GM18519 (cell line): ENCODE measurements around the gene ABCC3.
"Not testable (repeated sequence)": the region's sequence is repeated elsewhere in the genome, so short reads cannot be mapped to it uniquely, and the experiment has no call there.

Experiments
- ATAC-seq: cut with Tn5 transposase; IDR thresholded peaks from one replicate; pipeline ENCODE4 v1.9.1; 2021; ENCODE audit warnings: mild to moderate bottlenecking, moderate library complexity; ENCODE audit not compliant: unreplicated experiment, low FRiP score

The ABCC3 gene

GRCh38 chr17:50663812-50664374 lies 29.2 kb downstream of the ABCC3 start:
- ATAC-seq: no peak

- ATAC-seq: no peak
Measured at GRCh38 chr17:50664788-50665458, 30.2 kb downstream of the ABCC3 start.

GRCh38 chr17:50665838-50666237 lies 31.2 kb downstream of the ABCC3 start:
- no peak for ATAC-seq

- ATAC-seq: no peak
Measured at GRCh38 chr17:50666316-50666715, 31.6 kb downstream of the ABCC3 start.

- ATAC-seq: no peak
Measured at GRCh38 chr17:50667259-50668024, 32.8 kb downstream of the ABCC3 start.

GRCh38 chr17:50668025-50668837 lies 33.5 kb downstream of the ABCC3 start:
- no peak for ATAC-seq

GRCh38 chr17:50668838-50669581 lies 34.3 kb downstream of the ABCC3 start:
- ATAC-seq: no peak

GRCh38 chr17:50672071-50672470 lies 37.4 kb downstream of the ABCC3 start:
- ATAC-seq: no peak

GRCh38 chr17:50672831-50673551 lies 38.3 kb downstream of the ABCC3 start:
- ATAC-seq: no peak

GRCh38 chr17:50675190-50675589 lies 40.5 kb downstream of the ABCC3 start:
- ATAC-seq: no peak

- ATAC-seq: no peak
Measured at GRCh38 chr17:50675627-50676026, 40.9 kb downstream of the ABCC3 start.

- no peak for ATAC-seq
Measured at GRCh38 chr17:50676065-50676975, 41.6 kb downstream of the ABCC3 start.

GRCh38 chr17:50677851-50678375 lies 43.2 kb downstream of the ABCC3 start:
- ATAC-seq: no peak

GRCh38 chr17:50679008-50679544 lies 44.4 kb downstream of the ABCC3 start:
- ATAC-seq: no peak

- ATAC-seq: no peak
Measured at GRCh38 chr17:50680126-50680525, 45.4 kb downstream of the ABCC3 start.

GRCh38 chr17:50680543-50681262 lies 46.0 kb downstream of the ABCC3 start:
- not testable (repeated sequence) for ATAC-seq
